Measurements from ENCODE around the gene AHI1.

GRCh38 chr6:135531954-135532490 lies 34.5 kb upstream of the AHI1 start:
- TF ChIP-seq KLF1 (tag by site-specific recombination; IDR thresholded peaks at IDR 0.05) (no peak), ZNF580 (tag by site-specific recombination; IDR thresholded peaks at IDR 0.05) (no peak), ZNF274 (IDR thresholded peaks at IDR 0.05; ENCODE audit: low read length) (no peak), ZNF274 (tag by site-specific recombination; IDR thresholded peaks at IDR 0.05; ENCODE audit: borderline replicate concordance) (no peak), ZNF521 (tag by site-specific recombination; IDR thresholded peaks at IDR 0.05) (no peak), ZNF292 (tag by site-specific recombination; IDR thresholded peaks at IDR 0.05; ENCODE audit: borderline replicate concordance, low read depth) (no peak), CTCF (tag by site-specific recombination; IDR thresholded peaks at IDR 0.05) (no peak), ZNF398 (tag by site-specific recombination; IDR thresholded peaks at IDR 0.05) (no peak), MYNN (tag by site-specific recombination; IDR thresholded peaks at IDR 0.05; ENCODE audit: borderline replicate concordance) (no peak), ZSCAN30 (tag by site-specific recombination; IDR thresholded peaks at IDR 0.05) (no peak)

All from HEK293 (cell line).